ENCODE measurements around the gene RO60. TPM values are rescaled to one million over a fixed set of nuclear protein-coding genes. Genes with fewer than 3 reads are reported as not detected.

The RO60 gene
- total and polyA plus RNA-seq, 9 donors: 11.0 to 114 (median 97.1) TPM

DNA sequence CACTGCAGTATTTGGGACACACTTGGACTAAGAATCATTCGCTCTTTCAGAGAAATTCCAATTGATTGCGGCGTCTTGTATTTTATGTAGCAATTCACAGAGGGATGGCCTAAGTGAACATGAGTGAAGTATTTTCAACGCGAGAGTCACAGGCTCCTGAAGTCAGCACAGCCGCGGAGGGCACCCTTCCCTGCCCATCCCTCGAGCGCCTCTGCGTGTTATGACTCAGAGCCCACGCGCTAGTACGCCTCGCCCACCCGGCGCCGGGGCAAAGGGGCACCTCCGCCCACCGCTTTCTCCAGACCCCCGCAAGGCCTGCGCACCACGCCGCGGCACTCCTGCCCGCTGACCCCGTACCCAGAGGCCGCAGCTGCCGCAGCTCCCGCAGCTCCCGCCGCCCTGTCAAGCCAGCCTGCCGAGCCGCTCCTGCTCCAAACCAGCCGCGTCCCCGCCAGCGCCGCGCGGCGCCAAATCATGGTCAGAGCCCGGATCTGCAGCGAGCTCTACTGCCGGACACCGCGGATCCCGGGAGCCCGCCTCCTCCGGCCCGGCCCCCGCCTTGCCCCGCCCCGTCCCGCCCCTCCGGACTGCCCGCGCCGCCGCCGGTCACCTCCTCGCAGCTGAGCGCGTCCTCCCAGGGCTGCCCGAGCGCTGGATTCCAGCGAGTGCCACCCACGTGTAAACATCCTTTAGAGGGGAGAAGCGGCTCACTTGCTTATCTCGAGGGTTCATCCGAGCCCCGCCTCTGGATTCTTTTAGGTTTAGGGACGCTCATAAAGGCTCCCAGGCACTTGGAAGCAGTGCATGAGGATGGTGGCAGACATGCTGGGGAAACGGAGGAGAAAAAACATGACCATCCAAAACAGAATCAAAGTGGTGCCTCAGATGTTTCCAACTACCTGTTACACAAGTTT, 45.8 kb downstream of the RO60 start, which contains the start of gene GLRX2:
Gene GLRX2, minus strand, starts transcription at position 508 of the 914 bp plus-strand sequence. Its CDS starts 32 bp downstream, at position 476.
- peak; percentile 29 for TF ChIP-seq POLR2A (IDR thresholded peaks at IDR 0.05)
- peak in 2 of 3 donors; percentile 15 to 24 for TF ChIP-seq CTCF (IDR thresholded peaks at IDR 0.05)
- no peak for TF ChIP-seq EP300 (IDR thresholded peaks at IDR 0.05)
- Histone ChIP-seq H3K4me1 (ENCODE audit: insufficient read depth) (peaks cover 2% of the 10 kb centered on the region), H3K4me3 (peak within 1 kb of the TSS; percentile 74), H3K9me3 (no peaks in the 10 kb centered on the region), H3K27ac (peak within 1 kb of the TSS; percentile 70 to 88), H3K36me3 (no peaks in the 10 kb centered on the region), H3K27me3 (no peaks in the 10 kb centered on the region)
- intact Hi-C loops (cut with DNase I): loop anchor here in 1 of 4 donors (2.0 to 10.0 kb wide), 2 partner anchors 16 to 50 kb away; partner anchors contain the start of genes RO60 and UCHL5
- peak; percentile 82 to 89 (median 86) for DNase-seq
- WGBS, 3 donors: 0% methylated on average over 47 to 73 of the region's 73 CpGs

DNA sequence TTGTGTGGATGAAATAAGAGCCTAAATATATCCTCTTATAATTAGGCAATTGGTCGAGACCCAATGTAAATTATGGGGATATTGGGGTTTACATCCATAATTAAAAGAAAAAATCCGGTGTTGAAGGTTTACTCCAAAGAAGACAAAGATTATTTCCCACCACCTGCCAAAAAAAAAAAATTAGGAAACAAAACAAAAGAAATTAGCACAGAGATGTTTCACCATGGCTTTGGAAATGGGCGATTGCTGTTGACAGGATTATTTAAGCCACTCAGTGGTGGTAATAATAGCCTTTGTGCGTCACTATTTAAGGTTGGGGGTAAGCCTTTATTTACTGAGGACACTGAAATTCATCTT, 46.4 kb downstream of the RO60 start:
- no peak for TF ChIP-seq EP300 (IDR thresholded peaks at IDR 0.05)
- no peak for TF ChIP-seq POLR2A (IDR thresholded peaks at IDR 0.05)
- no peak for TF ChIP-seq CTCF (IDR thresholded peaks at IDR 0.05)
- peak overlapping the region in 1 of 2 donors; percentile 88 for H3K27ac ChIP-seq
- H3K36me3 ChIP-seq: no peaks in the 10 kb centered on the region
- intact Hi-C loops (cut with DNase I): loop anchor here in 1 of 4 donors (2.0 to 10.0 kb wide), 2 partner anchors 15 to 51 kb away; partner anchors contain the start of genes RO60 and UCHL5
- H3K4me1 ChIP-seq (ENCODE audit: insufficient read depth): peaks cover 2% of the 10 kb centered on the region
- WGBS, 3 donors: 33 to 42% (median 37%) methylated on average over 4 of the region's 4 CpGs
- H3K27me3 ChIP-seq: no peaks in the 10 kb centered on the region
- no peak for DNase-seq
- peak overlapping the region; percentile 74 for H3K4me3 ChIP-seq
- no peaks in the 10 kb centered on the region for H3K9me3 ChIP-seq

- no peak for DNase-seq
- WGBS, 3 donors: 78 to 84% (median 81%) methylated on average over 3 of the region's 3 CpGs
- no peak overlapping the region for H3K27ac ChIP-seq
- peaks cover 2% of the 10 kb centered on the region for H3K4me1 ChIP-seq (ENCODE audit: insufficient read depth)
- intact Hi-C loops (cut with DNase I): loop anchor here in 1 of 4 donors (10.0 kb wide), 1 partner anchor 54 kb away; the partner anchor contains the start of genes RO60 and UCHL5
- H3K4me3 ChIP-seq: no peak overlapping the region
- H3K9me3 ChIP-seq: no peaks in the 10 kb centered on the region
- no peak for TF ChIP-seq EP300 (IDR thresholded peaks at IDR 0.05)
- TF ChIP-seq POLR2A (IDR thresholded peaks at IDR 0.05): no peak
- TF ChIP-seq CTCF (IDR thresholded peaks at IDR 0.05): no peak
- H3K36me3 ChIP-seq: no peaks in the 10 kb centered on the region
- H3K27me3 ChIP-seq: no peaks in the 10 kb centered on the region
Observed at GRCh38 chr1:193108471-193108870, 49.1 kb downstream of the RO60 start.

Small RNA genes lying within 50 kb of the gene (small RNA-seq; reads per million reads assigned to genes)
- gene SCARNA18B: not detected

Other genes with a start within 250 kb of the RO60 start
- gene UCHL5, start 252 bp upstream of the RO60 start, total RNA-seq: 10 to 100 TPM; 19.7 to 29.3 (median 23.6) TPM
- gene UCHL5, start 252 bp upstream of the RO60 start, polyA plus RNA-seq: 10 to 100 TPM; 12.3 to 19.1 TPM
- 10 to 100 TPM in 3 of 7 donors, 1 to 10 TPM in 4; 3.2 to 14.6 (median 9.1) TPM for gene GLRX2, start 45.8 kb downstream of the RO60 start, total RNA-seq
- gene GLRX2, start 45.8 kb downstream of the RO60 start, polyA plus RNA-seq: 10 to 100 TPM in 1 of 2 donors, 1 to 10 TPM in 1; 4.4 to 18.5 TPM
- 10 to 100 TPM; 34.8 to 59.2 (median 56.5) TPM for gene CDC73, start 62.4 kb downstream of the RO60 start, total RNA-seq
- gene CDC73, start 62.4 kb downstream of the RO60 start, polyA plus RNA-seq: 10 to 100 TPM; 11.9 to 22.5 TPM
- gene B3GALT2, start 127.0 kb downstream of the RO60 start, total RNA-seq: 1 to 10 TPM; 2.5 to 8.0 (median 4.6) TPM
- gene B3GALT2, start 127.0 kb downstream of the RO60 start, polyA plus RNA-seq: 1 to 10 TPM; 2.9 to 5.9 TPM